Measurements from ENCODE around the gene SLC4A9. TPM values are rescaled to one million over a fixed set of nuclear protein-coding genes. Genes with fewer than 3 reads are reported as not detected.
"Not testable (repeated sequence)": the region's sequence is repeated elsewhere in the genome, so short reads cannot be mapped to it uniquely, and the experiment has no call there.

The SLC4A9 gene
- total and polyA plus RNA-seq, 5 donors: 0.05 to 0.26 (median 0.25) TPM; not detected in 2

DNA sequence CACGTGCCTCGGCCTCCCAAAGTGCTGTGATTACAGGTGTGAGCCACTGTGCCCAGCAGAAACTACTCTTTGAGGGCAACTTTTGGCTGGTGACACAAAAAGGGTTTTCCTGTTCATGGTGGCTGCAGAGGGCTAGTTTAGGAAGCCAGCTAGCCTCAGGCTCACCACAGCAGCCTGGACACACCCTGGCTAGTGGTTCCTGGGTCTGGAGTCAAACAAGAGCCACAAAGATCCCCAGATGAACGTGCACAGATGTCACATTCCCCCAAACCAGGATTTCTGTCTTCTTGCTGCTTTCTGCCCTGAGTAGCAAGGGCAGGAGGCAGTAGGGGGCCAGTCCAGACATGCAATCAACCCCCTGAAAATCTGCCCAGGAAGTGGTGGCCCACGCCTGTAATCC is 20.4 kb upstream of the SLC4A9 start:
- Histone ChIP-seq H3K4me3 (ENCODE audit: low read length) (no peak overlapping the region), H3K27me3 (ENCODE audit: control insufficient read depth, insufficient read depth) (no peaks in the 10 kb centered on the region), H3K9me3 (ENCODE audit: control insufficient read depth, low read length) (no peaks in the 10 kb centered on the region), H3K4me1 (ENCODE audit: control insufficient read depth, insufficient read depth, low read length) (peaks cover 25% of the 10 kb centered on the region), H3K27ac (ENCODE audit: low read length) (no peak overlapping the region)
- intact Hi-C loops (cut with DNase I): loop anchor here in 1 of 4 donors (5.0 to 10.0 kb wide), 3 partner anchors 37 to 165 kb away; partner anchors contain the start of genes CYSTM1 and PFDN1
- WGBS: 76% methylated on average over 4 of the region's 4 CpGs
- DNase-seq (no peak), ATAC-seq (no peak)

DNA sequence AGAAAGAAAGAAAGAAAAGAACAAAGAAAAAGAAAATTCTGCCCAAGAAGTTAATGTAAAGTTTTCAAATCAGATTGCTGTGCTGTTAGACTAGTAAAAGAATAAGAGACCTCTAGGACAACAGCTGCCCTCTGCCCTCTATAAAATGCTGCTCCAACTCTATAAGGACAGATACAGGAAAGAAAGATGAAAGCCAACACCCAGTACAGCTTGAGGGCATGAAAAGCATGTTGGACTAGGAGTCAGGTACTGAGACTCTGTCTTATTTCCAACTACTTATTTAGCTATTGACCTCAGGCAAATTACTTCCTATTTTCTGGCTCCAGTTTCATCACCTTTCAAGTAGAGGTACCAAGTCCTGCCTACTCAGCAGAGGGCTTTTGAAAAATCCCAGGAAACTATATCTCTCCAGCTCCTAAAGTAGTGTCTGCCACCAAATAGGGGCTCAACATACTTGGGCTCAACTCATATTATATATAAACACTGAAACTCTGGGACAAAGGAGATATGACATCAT is 19.3 kb upstream of the SLC4A9 start:
- no peaks in the 10 kb centered on the region for H3K9me3 ChIP-seq (ENCODE audit: control insufficient read depth, low read length)
- intact Hi-C loops (cut with DNase I): loop anchor here in 1 of 4 donors (5.0 to 10.0 kb wide), 3 partner anchors 38 to 166 kb away; partner anchors contain the start of genes CYSTM1 and PFDN1
- ATAC-seq (no peak), DNase-seq (no peak)
- no peak overlapping the region for H3K4me3 ChIP-seq (ENCODE audit: low read length)
- H3K27me3 ChIP-seq (ENCODE audit: control insufficient read depth, insufficient read depth): no peaks in the 10 kb centered on the region
- H3K27ac ChIP-seq (ENCODE audit: low read length): peak overlapping the region; percentile 33
- H3K4me1 ChIP-seq (ENCODE audit: control insufficient read depth, insufficient read depth, low read length): peaks cover 23% of the 10 kb centered on the region

DNA sequence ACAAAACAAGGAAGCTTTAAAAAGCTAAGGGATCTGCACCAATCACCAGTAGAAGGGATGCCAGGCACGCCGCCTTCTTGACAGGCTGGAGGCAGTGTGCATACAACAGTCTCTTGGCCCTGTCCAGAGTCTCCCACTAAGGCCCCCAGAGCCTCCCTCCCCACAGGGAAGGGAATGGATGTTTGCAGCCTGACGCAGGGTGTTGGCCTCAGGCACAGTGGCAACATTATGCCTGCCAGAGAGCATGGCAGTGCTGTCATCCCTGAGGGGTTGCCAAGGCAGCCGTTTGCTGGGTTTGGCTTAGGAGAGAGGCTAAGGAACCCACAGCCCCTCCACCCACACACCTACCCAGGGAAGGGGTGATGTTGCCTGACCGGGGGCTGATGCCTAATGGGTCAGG is 18.4 kb upstream of the SLC4A9 start:
- 51% methylated on average over 5 of the region's 5 CpGs for WGBS
- Histone ChIP-seq H3K27me3 (ENCODE audit: control insufficient read depth, insufficient read depth) (no peaks in the 10 kb centered on the region), H3K4me1 (ENCODE audit: control insufficient read depth, insufficient read depth, low read length) (peaks cover 19% of the 10 kb centered on the region), H3K4me3 (ENCODE audit: low read length) (no peak overlapping the region), H3K9me3 (ENCODE audit: control insufficient read depth, low read length) (no peaks in the 10 kb centered on the region), H3K27ac (ENCODE audit: low read length) (peak overlapping the region; percentile 82)
- ATAC-seq (peak; percentile 49 to 68), DNase-seq (peak; percentile 56 to 81 (median 76))
- intact Hi-C loops (cut with DNase I): loop anchor here in 1 of 4 donors (5.0 to 10.0 kb wide), 3 partner anchors 39 to 167 kb away; partner anchors contain the start of genes CYSTM1 and PFDN1

DNA sequence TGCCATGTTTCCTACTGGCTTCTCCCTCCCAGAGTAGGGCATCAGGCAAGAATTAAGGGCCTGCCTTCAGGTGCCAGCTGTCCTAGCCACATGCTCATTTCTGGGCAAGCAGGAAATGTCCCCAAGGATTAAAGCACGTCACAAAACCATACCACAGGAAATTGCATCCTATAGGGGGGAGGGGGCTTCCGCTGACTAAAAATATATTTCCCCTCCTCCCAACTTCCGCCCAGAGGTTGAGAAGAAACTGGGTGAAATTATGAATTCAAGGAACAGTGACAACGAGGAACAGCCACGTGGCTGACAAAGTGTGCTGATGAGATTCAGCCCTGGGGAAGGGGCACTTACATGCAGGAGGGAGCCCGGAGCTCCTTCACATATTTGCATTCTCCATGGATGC is 17.7 kb upstream of the SLC4A9 start:
- no peak for DNase-seq
- ATAC-seq: no peak

DNA sequence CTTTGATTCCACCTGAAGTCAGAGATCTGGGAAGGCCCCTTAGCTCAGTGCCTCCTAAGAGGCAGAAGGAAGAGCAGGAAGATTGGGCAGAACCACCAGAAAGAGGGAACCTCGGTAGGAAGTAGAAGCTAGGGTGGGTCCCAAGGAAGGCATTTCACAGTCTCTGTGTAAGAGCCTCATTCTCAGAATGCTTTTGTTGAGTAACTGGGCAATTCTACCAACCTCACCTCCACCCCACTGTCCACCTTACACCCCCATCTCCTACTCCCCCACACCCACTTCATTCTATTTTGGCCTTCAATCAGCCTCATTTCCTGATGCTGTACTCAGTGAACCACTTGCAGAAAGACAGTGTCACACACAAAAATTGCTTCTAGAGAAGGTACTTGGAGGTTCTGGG is 17.1 kb upstream of the SLC4A9 start:
- H3K9me3 ChIP-seq (ENCODE audit: control insufficient read depth, low read length): no peaks in the 10 kb centered on the region
- intact Hi-C loops (cut with DNase I): loop anchor here in 1 of 4 donors (5.0 to 10.0 kb wide), 3 partner anchors 41 to 168 kb away; partner anchors contain the start of genes CYSTM1 and PFDN1
- DNase-seq (no peak), ATAC-seq (no peak)
- H3K4me1 ChIP-seq (ENCODE audit: control insufficient read depth, insufficient read depth, low read length): peaks cover 17% of the 10 kb centered on the region
- no peak overlapping the region for H3K4me3 ChIP-seq (ENCODE audit: low read length)
- H3K27ac ChIP-seq (ENCODE audit: low read length): peak overlapping the region; percentile 65
- no peaks in the 10 kb centered on the region for H3K27me3 ChIP-seq (ENCODE audit: control insufficient read depth, insufficient read depth)
- 56% methylated on average over 1 of the region's 1 CpG for WGBS

More for the DNA sequence above, 17.7 kb upstream of the SLC4A9 start:
- 54% methylated on average over 6 of the region's 6 CpGs for WGBS
- Histone ChIP-seq H3K9me3 (ENCODE audit: control insufficient read depth, low read length) (no peaks in the 10 kb centered on the region), H3K4me1 (ENCODE audit: control insufficient read depth, insufficient read depth, low read length) (peaks cover 18% of the 10 kb centered on the region), H3K4me3 (ENCODE audit: low read length) (no peak overlapping the region), H3K27me3 (ENCODE audit: control insufficient read depth, insufficient read depth) (no peaks in the 10 kb centered on the region), H3K27ac (ENCODE audit: low read length) (peak overlapping the region; percentile 82)
- intact Hi-C loops (cut with DNase I): loop anchor here in 1 of 4 donors (5.0 to 10.0 kb wide), 3 partner anchors 40 to 167 kb away; partner anchors contain the start of genes CYSTM1 and PFDN1

DNA sequence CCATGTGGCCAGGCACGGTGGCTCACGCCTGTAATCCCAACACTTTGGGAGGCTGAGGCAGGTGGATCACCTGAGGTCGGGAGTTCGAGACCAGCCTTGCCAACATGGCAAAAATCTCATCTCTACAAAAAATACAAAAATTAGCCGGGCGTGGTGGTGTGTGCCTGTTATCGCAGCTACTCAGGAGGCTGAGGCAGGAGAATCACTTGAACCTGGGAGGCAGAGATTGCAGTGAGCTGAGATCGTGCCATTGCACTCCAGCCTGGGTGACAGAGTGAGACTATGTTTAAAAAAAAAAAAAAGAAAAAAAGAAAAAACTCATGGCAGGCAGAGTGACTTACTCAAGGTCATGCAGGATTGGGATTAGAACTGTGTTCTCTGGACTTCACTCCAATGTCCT is 16.1 kb upstream of the SLC4A9 start:
- DNase-seq: not testable (repeated sequence)
- H3K4me1 ChIP-seq (ENCODE audit: control insufficient read depth, insufficient read depth, low read length): peaks cover 20% of the 10 kb centered on the region

DNA sequence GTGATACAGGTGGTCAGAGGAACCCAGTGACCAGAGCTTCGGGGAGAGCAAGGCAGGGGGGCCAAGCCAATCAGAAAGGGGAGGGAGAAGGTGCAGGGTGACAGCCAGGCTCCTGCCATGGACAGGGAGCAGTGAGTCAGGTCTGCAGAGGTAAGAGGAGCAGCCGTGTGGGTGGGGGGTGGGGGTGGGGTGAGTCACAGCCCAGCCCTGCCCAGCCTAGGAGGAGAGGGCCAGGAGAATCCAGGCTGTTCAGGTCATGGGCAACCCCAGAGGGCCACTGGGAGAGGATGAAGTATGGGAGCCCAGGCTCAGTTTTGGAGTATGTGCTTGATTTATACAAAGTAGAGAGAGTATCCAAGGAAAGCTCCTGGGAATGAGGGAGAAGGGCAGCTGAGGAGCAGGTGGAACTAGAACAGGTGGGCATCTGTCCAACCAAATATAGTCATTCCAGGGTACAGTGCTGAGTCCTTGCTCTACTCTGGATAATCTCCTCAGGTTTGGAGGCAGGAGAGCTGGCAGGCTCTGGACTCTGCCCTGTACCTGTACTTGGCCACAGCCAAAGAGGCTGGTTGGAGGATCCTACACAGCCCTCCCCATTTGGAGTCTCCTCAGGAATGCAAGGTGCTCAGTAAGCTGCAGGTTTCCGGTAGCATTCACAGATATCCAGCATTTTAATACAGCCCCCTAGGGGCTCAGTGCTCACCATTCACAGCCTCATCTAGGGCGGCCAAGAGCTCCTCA is 15.1 kb upstream of the SLC4A9 start:
- H3K4me3 ChIP-seq (ENCODE audit: low read length): peak overlapping the region; percentile 80
- H3K9me3 ChIP-seq (ENCODE audit: control insufficient read depth, low read length): no peaks in the 10 kb centered on the region
- WGBS: 53% methylated on average over 4 of the region's 4 CpGs
- ATAC-seq: no peak
- no peaks in the 10 kb centered on the region for H3K27me3 ChIP-seq (ENCODE audit: control insufficient read depth, insufficient read depth)
- DNase-seq: no peak
- H3K27ac ChIP-seq (ENCODE audit: low read length): peak overlapping the region; percentile 56
- intact Hi-C loops (cut with DNase I): loop anchor here in 3 of 4 donors (5.0 to 10.0 kb wide), 5 partner anchors 43 to 170 kb away; partner anchors contain the start of genes CYSTM1 (in 2 of the 3) and PFDN1 (in 1 of the 3)
- peaks cover 19% of the 10 kb centered on the region for H3K4me1 ChIP-seq (ENCODE audit: control insufficient read depth, insufficient read depth, low read length)

More for the DNA sequence above, 16.1 kb upstream of the SLC4A9 start:
- not testable (repeated sequence) for ATAC-seq; H3K9me3 ChIP-seq (ENCODE audit: control insufficient read depth, low read length); H3K27me3 ChIP-seq (ENCODE audit: control insufficient read depth, insufficient read depth); H3K4me3 ChIP-seq (ENCODE audit: low read length); H3K27ac ChIP-seq (ENCODE audit: low read length)
- 92% methylated on average over 8 of the region's 8 CpGs for WGBS
- intact Hi-C loops (cut with DNase I): loop anchor here in 1 of 4 donors (5.0 to 10.0 kb wide), 3 partner anchors 42 to 169 kb away; partner anchors contain the start of genes CYSTM1 and PFDN1

DNA sequence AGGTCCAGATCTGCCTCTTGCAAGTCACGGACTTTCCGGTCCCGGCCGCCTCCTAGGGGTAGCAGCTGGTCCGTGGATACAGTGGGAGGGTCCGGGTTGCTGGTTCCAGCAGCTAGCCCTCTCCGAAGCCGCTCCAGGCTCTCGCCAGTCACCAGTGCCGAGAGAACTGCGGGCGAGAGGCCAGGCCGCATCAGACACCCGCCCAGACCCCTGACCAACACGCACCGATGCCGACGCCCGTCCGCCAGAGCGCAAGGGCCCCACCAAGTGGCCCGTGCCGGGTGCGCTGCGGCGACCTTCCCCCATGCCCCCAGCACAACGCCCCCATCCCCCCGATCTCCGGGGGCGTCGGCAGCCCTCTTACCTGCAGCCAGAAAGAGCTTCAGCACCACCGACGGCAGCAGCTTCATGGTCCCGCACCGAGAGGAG is 14.1 kb upstream of the SLC4A9 start:
- intact Hi-C loops (cut with DNase I): loop anchor here in 3 of 4 donors (5.0 to 10.0 kb wide), 3 partner anchors 104 to 171 kb away; partner anchors contain the start of gene CYSTM1 (in 2 of the 3)
- peak; percentile 76 to 92 (median 90) for DNase-seq
- H3K4me1 ChIP-seq (ENCODE audit: control insufficient read depth, insufficient read depth, low read length): peaks cover 19% of the 10 kb centered on the region
- H3K4me3 ChIP-seq (ENCODE audit: low read length): peak overlapping the region; percentile 80
- no peaks in the 10 kb centered on the region for H3K27me3 ChIP-seq (ENCODE audit: control insufficient read depth, insufficient read depth)
- no peaks in the 10 kb centered on the region for H3K9me3 ChIP-seq (ENCODE audit: control insufficient read depth, low read length)
- peak overlapping the region; percentile 94 for H3K27ac ChIP-seq (ENCODE audit: low read length)
- ATAC-seq: peak; percentile 59 to 72
- 2% methylated on average over 35 of the region's 35 CpGs for WGBS

DNA sequence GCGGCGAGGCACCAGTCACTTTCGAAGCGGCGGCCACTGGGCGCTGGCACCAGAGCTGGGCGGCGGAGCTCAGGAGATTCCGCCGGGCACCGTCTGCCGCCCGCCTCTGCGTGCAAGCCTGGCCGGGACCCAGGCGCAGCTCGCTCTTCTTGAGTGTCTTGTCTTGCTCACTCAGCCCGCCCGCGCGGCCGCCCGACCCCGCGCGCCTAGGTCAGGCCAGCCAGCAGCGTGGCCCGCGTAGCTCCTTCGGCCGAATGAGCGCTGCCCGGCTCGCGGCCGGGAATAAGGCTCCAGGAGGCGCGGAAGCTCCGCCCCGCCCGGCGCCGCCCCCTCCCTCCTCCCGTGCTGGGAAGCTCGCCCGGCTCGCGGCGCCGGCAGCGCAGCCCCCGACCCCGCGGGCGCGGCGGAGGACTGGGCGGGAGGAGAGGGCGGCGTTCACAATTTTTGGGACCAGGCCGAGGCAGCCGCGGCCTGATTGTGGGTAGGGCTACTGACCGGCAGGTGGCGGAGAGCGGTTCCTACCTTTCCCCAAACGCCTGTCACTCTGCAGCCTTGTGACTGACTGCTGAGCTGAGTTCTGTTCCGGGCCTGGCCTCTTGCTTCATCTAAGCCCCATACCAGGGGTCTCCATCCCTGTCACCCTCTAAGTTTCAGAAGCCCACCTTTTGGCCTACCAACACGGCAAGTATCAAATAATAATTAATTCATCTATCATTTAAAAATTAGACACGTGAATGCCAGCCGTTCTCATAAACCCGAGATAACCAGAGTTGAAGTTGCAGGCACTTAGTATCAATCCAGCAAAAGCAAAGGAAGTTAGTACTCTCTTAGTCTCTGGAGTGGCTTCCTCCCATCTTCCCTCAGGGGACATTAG is 13.4 kb upstream of the SLC4A9 start, which contains the start of gene HBEGF:
HBEGF (minus strand) TSS at position 256 of the 874 bp plus-strand sequence. CDS start 275 bp downstream, outside the sequence.
- Histone ChIP-seq H3K27me3 (ENCODE audit: control insufficient read depth, insufficient read depth) (no peaks in the 10 kb centered on the region), H3K4me3 (ENCODE audit: low read length) (peak within 1 kb of the TSS; percentile 80), H3K9me3 (ENCODE audit: control insufficient read depth, low read length) (no peaks in the 10 kb centered on the region), H3K27ac (ENCODE audit: low read length) (peak within 1 kb of the TSS; percentile 94), H3K4me1 (ENCODE audit: control insufficient read depth, insufficient read depth, low read length) (peaks cover 18% of the 10 kb centered on the region)
- under 1% methylated on average over 67 of the region's 72 CpGs for WGBS
- DNase-seq: peak; percentile 83 to 95 (median 94)
- intact Hi-C loops (cut with DNase I): loop anchor here in 3 of 4 donors (5.0 to 10.0 kb wide), 3 partner anchors 104 to 172 kb away; partner anchors contain the start of gene CYSTM1 (in 2 of the 3)
- peak; percentile 90 to 91 for ATAC-seq

DNA sequence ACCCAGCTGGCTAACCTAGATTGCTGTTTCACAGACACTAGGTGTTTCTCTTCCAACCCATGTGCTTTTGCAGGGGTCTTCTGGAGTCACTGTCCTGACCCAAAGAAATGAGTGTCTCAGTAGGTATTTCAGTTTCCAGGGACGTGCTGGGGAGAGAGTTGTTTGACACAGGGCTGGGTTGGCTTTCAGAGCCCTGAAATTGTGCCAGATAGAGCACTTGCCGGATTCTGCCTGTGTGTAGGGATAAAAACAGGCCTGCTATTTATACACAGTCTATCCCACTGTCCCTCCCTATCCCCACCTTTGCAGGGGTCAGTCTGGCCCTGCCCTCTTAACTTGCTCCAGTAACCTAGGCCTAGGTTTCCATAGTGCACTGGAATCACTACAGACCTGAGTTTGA is 12.6 kb upstream of the SLC4A9 start:
- Histone ChIP-seq H3K27ac (ENCODE audit: low read length) (peak overlapping the region; percentile 57), H3K9me3 (ENCODE audit: control insufficient read depth, low read length) (no peaks in the 10 kb centered on the region), H3K4me1 (ENCODE audit: control insufficient read depth, insufficient read depth, low read length) (peaks cover 12% of the 10 kb centered on the region), H3K4me3 (ENCODE audit: low read length) (peak overlapping the region; percentile 80), H3K27me3 (ENCODE audit: control insufficient read depth, insufficient read depth) (no peaks in the 10 kb centered on the region)
- 13% methylated on average over 2 of the region's 2 CpGs for WGBS
- intact Hi-C loops (cut with DNase I): loop anchor here in 3 of 4 donors (5.0 to 10.0 kb wide), 3 partner anchors 105 to 173 kb away; partner anchors contain the start of gene CYSTM1 (in 2 of the 3)
- peak; percentile 22 to 26 for ATAC-seq
- DNase-seq: no peak

Measured in right cardiac atrium (tissue), 5 donors.